Adrenal gland (tissue), 5 donors: ENCODE data around the gene SHMT2.

Source experiments
- CTCF ChIP-seq, 6 experiments: fragments of 450-650 bp in 4 of 6; fragments of 200-600 bp in 2 of 6; sonication (generic) in 1 of 6; IDR thresholded peaks; 1 replicate in 5 of 6; 2 replicates in 1 of 6; pipeline versions ENCODE4 v1.5.1 to v1.8.0; 2016 to 2021; ENCODE audit warnings: antibody characterized with exemption in 6 of 6, mild to moderate bottlenecking in 2 of 6, moderate library complexity in 1 of 6
- POLR2A ChIP-seq, 2 donors: fragments of 450-650 bp; IDR thresholded peaks; one replicate each; pipeline ENCODE4 v1.6.1; 2017; ENCODE audit warnings: antibody characterized with exemption in 2 of 2, mild to moderate bottlenecking in 2 of 2, moderate library complexity in 1 of 2
- donor health status: DM: no; HTN: no; CAD: no.

DNA sequence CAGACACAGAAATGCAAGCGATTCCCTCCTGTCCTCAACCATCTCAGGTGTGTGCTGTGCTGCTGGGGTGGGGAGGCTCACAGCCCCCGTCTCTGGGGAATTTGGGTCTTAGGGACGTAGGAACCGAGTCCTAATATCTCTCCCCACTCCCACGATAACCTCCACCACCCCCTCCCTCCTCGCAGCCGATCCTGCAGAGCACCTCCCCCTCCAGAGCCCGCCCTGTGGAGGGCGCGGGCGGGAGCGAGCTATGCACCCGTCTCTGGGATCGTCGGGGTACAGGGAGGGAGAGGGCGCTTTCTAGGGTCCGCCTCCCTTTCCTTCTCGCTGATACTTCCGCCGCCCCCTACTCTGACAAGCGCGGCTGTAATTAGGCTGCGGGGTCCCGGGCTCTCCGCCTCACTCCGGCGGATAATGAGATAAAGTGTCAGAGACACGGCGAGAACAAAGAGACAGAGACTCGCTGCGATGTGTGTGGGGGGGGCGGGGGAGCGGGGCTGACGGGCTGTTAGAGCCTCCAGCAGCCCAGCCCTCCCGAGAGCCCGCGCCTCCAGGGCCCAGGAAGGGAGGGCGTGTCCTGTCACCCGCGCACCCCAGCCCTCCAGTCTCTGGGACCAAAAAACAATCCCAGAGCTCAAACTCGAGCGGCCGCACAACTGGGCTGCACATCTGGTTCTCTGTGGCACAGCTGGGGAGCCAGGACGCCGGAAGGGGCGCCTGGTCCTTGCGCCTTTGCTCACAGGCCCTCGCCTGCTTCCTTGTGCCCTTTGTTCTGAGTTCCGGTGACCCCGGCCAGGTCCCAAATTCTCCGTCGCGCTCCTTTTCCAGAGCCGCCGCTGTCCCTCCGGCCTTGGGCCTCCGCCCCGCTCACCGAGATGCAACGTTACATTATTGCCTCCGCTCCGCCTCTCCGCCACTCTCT is 8.7 kb downstream of the SHMT2 start:
- TF ChIP-seq CTCF (IDR thresholded peaks at IDR 0.05): no peak
- no peak for TF ChIP-seq POLR2A (IDR thresholded peaks at IDR 0.05)
